BLaER1 treated with 17β-estradiol and CSF1 and Interleukin-3, amounts not matched to agents 10 nM and 100 nM (cell line): ENCODE measurements around the gene HBS1L.

Experiments used
- H3K27ac ChIP-seq, 11 experiments: shearing (Covaris generic); formaldehyde crosslinking; 2 replicates each; pipeline ENCODE4 v1.8.1; 2022
- H3K27me3 ChIP-seq, 11 experiments: shearing (Covaris generic); formaldehyde crosslinking; 2 replicates each; pipeline ENCODE4 v1.8.1; 2022
- H3K36me3 ChIP-seq, 11 experiments: shearing (Covaris generic); formaldehyde crosslinking; 2 replicates each; pipeline ENCODE4 v1.8.1; 2022
- H3K4me1 ChIP-seq, 10 experiments: shearing (Covaris generic); formaldehyde crosslinking; 2 replicates each; pipeline ENCODE4 v1.8.1; 2022
- H3K4me2 ChIP-seq, 11 experiments: shearing (Covaris generic); formaldehyde crosslinking; 2 replicates each; pipeline ENCODE4 v1.8.1; 2022
- H3K4me3 ChIP-seq, 10 experiments: shearing (Covaris generic); formaldehyde crosslinking; 2 replicates each; pipeline ENCODE4 v1.8.1; 2022
- H3K9ac ChIP-seq, 11 experiments: shearing (Covaris generic); formaldehyde crosslinking; 2 replicates each; pipeline ENCODE4 v1.8.1; 2022
- H3K9me3 ChIP-seq, 11 experiments: shearing (Covaris generic); formaldehyde crosslinking; replicated peaks in 1 of 11; 2 replicates each; pipeline ENCODE4 v1.8.1; 2022
- H4K20me1 ChIP-seq, 11 experiments: shearing (Covaris generic); formaldehyde crosslinking; 2 replicates each; pipeline ENCODE4 v1.8.1; 2022
- Cebpa-rat ChIP-seq, 11 experiments: shearing (Covaris generic); IDR thresholded peaks; 2 replicates each; pipeline ENCODE4 v1.8.1; 2022

HBS1L gene

GRCh38 chr6:134954272-134955000 lies 100.2 kb downstream of the HBS1L start:
- Histone ChIP-seq H3K4me2 (no peak overlapping the region), H3K9ac (no peak overlapping the region), H4K20me1 (no peaks in the 10 kb centered on the region), H3K36me3 (peaks cover 0 to 11% (median 8%) of the 10 kb centered on the region in 11 experiments; a peak in 13 of 22 replicates), H3K27ac (no peak overlapping the region), H3K9me3 (peaks cover 0 to 8% (median 5%) of the 10 kb centered on the region in 11 experiments; a peak in 10 of 22 replicates), H3K27me3 (no peaks in the 10 kb centered on the region), H3K4me1 (no peaks in the 10 kb centered on the region), H3K4me3 (no peak overlapping the region)
- TF ChIP-seq Cebpa-rat (IDR thresholded peaks at IDR 0.05) = no peak

- no peak for TF ChIP-seq Cebpa-rat (IDR thresholded peaks at IDR 0.05)
- Histone ChIP-seq H3K9me3 (peaks cover 2 to 10% (median 6%) of the 10 kb centered on the region in 11 experiments; a peak in 17 of 22 replicates), H3K4me1 (no peaks in the 10 kb centered on the region), H3K36me3 (0 out of 22 replicates have a peak, but pooled peaks cover 0 to 3% (median 0%) of the 10 kb centered on the region in 11 experiments), H3K27me3 (no peaks in the 10 kb centered on the region), H3K27ac (no peak overlapping the region), H3K9ac (no peak overlapping the region), H4K20me1 (no peaks in the 10 kb centered on the region), H3K4me2 (no peak overlapping the region), H3K4me3 (no peak overlapping the region)
These were observed 102.9 kb downstream of the HBS1L start for GRCh38 chr6:134951494-134952263.

GRCh38 chr6:134950482-134950881 lies 104.1 kb downstream of the HBS1L start:
- Histone ChIP-seq H3K9ac (no peak overlapping the region), H3K36me3 (no peaks in the 10 kb centered on the region), H3K27ac (no peak overlapping the region), H3K27me3 (no peaks in the 10 kb centered on the region), H3K4me3 (no peak overlapping the region), H3K9me3 (peaks cover 5 to 13% (median 9%) of the 10 kb centered on the region in 11 experiments; a peak in 17 of 22 replicates), H3K4me1 (peaks cover 0 to 7% (median 0%) of the 10 kb centered on the region in 10 experiments; a peak in 2 of 20 replicates), H4K20me1 (no peaks in the 10 kb centered on the region), H3K4me2 (no peak overlapping the region)
- no peak for TF ChIP-seq Cebpa-rat (IDR thresholded peaks at IDR 0.05)

- H4K20me1 ChIP-seq = no peaks in the 10 kb centered on the region
- no peak within 1 kb of the TSS for H3K9ac ChIP-seq
- peaks cover 5 to 13% (median 9%) of the 10 kb centered on the region in 11 experiments; a peak in 17 of 22 replicates for H3K9me3 ChIP-seq
- TF ChIP-seq Cebpa-rat (IDR thresholded peaks at IDR 0.05) = no peak
- no peak within 1 kb of the TSS for H3K4me3 ChIP-seq
- H3K27ac ChIP-seq = no peak within 1 kb of the TSS
- no peak within 1 kb of the TSS for H3K4me2 ChIP-seq
- H3K27me3 ChIP-seq = no peaks in the 10 kb centered on the region
- peaks cover 0 to 7% (median 0%) of the 10 kb centered on the region in 10 experiments; a peak in 2 of 20 replicates for H3K4me1 ChIP-seq
- H3K36me3 ChIP-seq = no peaks in the 10 kb centered on the region
These were observed 104.7 kb downstream of the HBS1L start, which contains the start of gene ALDH8A1 for GRCh38 chr6:134949927-134950326. Gene ALDH8A1, minus strand, starts transcription at chr6:134950101. Its CDS starts 48 bp downstream, at chr6:134950053.

GRCh38 chr6:134948691-134949090 lies 105.9 kb downstream of the HBS1L start:
- H3K9me3 ChIP-seq = peaks cover 5 to 13% (median 9%) of the 10 kb centered on the region in 11 experiments; a peak in 17 of 22 replicates
- TF ChIP-seq Cebpa-rat (IDR thresholded peaks at IDR 0.05) = no peak

GRCh38 chr6:134948142-134948541 lies 106.5 kb downstream of the HBS1L start:
- no peaks in the 10 kb centered on the region for H3K27me3 ChIP-seq
- H3K4me1 ChIP-seq = peaks cover 0 to 7% (median 0%) of the 10 kb centered on the region in 10 experiments; a peak in 2 of 20 replicates
- no peak overlapping the region for H3K4me2 ChIP-seq
- H3K9ac ChIP-seq = no peak overlapping the region
- peaks cover 5 to 13% (median 9%) of the 10 kb centered on the region in 11 experiments; a peak in 17 of 22 replicates for H3K9me3 ChIP-seq
- H3K4me3 ChIP-seq = no peak overlapping the region
- TF ChIP-seq Cebpa-rat (IDR thresholded peaks at IDR 0.05) = peak in 1 of 11 experiments; percentile 13; a peak in 1 of 22 replicates
- no peaks in the 10 kb centered on the region for H4K20me1 ChIP-seq
- no peak overlapping the region for H3K27ac ChIP-seq
- H3K36me3 ChIP-seq = no peaks in the 10 kb centered on the region

More at GRCh38 chr6:134948691-134949090, 105.9 kb downstream of the HBS1L start:
- H3K4me3 ChIP-seq = no peak overlapping the region
- H4K20me1 ChIP-seq = no peaks in the 10 kb centered on the region
- peaks cover 0 to 7% (median 0%) of the 10 kb centered on the region in 10 experiments; a peak in 2 of 20 replicates for H3K4me1 ChIP-seq
- H3K27ac ChIP-seq = no peak overlapping the region
- H3K9ac ChIP-seq = no peak overlapping the region
- H3K36me3 ChIP-seq = no peaks in the 10 kb centered on the region
- no peaks in the 10 kb centered on the region for H3K27me3 ChIP-seq
- H3K4me2 ChIP-seq = no peak overlapping the region

- H4K20me1 ChIP-seq = no peaks in the 10 kb centered on the region
- TF ChIP-seq Cebpa-rat (IDR thresholded peaks at IDR 0.05) = no peak
- H3K27ac ChIP-seq = no peak overlapping the region
- H3K27me3 ChIP-seq = no peaks in the 10 kb centered on the region
- no peak overlapping the region for H3K4me3 ChIP-seq
- peaks cover 0 to 7% (median 0%) of the 10 kb centered on the region in 10 experiments; a peak in 2 of 20 replicates for H3K4me1 ChIP-seq
- peaks cover 5 to 13% (median 9%) of the 10 kb centered on the region in 11 experiments; a peak in 17 of 22 replicates for H3K9me3 ChIP-seq
- H3K36me3 ChIP-seq = no peaks in the 10 kb centered on the region
- no peak overlapping the region for H3K9ac ChIP-seq
- H3K4me2 ChIP-seq = no peak overlapping the region
These were observed 109.6 kb downstream of the HBS1L start for GRCh38 chr6:134945045-134945444.

- H3K36me3 ChIP-seq = no peaks in the 10 kb centered on the region
- H3K4me3 ChIP-seq = no peak overlapping the region
- H3K27me3 ChIP-seq = no peaks in the 10 kb centered on the region
- H3K9ac ChIP-seq = no peak overlapping the region
- no peak overlapping the region for H3K27ac ChIP-seq
- no peak for TF ChIP-seq Cebpa-rat (IDR thresholded peaks at IDR 0.05)
- no peak overlapping the region for H3K4me2 ChIP-seq
- peaks cover 5 to 14% (median 7%) of the 10 kb centered on the region in 10 experiments; a peak in 17 of 20 replicates for H3K4me1 ChIP-seq
- peaks cover 5 to 13% (median 9%) of the 10 kb centered on the region in 11 experiments; a peak in 17 of 22 replicates for H3K9me3 ChIP-seq
- no peaks in the 10 kb centered on the region for H4K20me1 ChIP-seq
These were observed 111.0 kb downstream of the HBS1L start for GRCh38 chr6:134943522-134944111.
